Suppressor macrophage treated with lipopolysaccharide for 1 hour (primary cell): ENCODE results near the gene MSL1.
A peak's percentile ranks its signal among the peaks of the same experiment; 100 is the strongest.

Source experiments
- DNase-seq, 3 donors: peaks; one replicate each; pipeline ENCODE4 v3.0.0-alpha.2; 2020 to 2022

The MSL1 gene

GRCh38 chr17:40121181-40122135, at the start of gene MSL1:
Gene MSL1, plus strand, starts transcription at chr17:40121971. Its CDS starts 642 bp downstream, at chr17:40122613.
- DNase-seq = peak; percentile 85 to 94 (median 90)

- DNase-seq = peak in 1 of 3 donors; percentile 36
Observed at GRCh38 chr17:40072040-40072734, 49.6 kb upstream of the MSL1 start.

- no peak for DNase-seq
Observed at GRCh38 chr17:40072735-40073346, 48.9 kb upstream of the MSL1 start.

- DNase-seq = no peak
Observed at GRCh38 chr17:40073454-40074174, 48.2 kb upstream of the MSL1 start.

GRCh38 chr17:40074175-40074512, 47.6 kb upstream of the MSL1 start:
- no peak for DNase-seq

GRCh38 chr17:40074871-40075200, 46.9 kb upstream of the MSL1 start:
- no peak for DNase-seq

GRCh38 chr17:40075201-40075941, 46.4 kb upstream of the MSL1 start:
- DNase-seq = peak; percentile 73 to 81 (median 74)

GRCh38 chr17:40075942-40076498, 45.8 kb upstream of the MSL1 start:
- no peak for DNase-seq

GRCh38 chr17:40076591-40076990, 45.2 kb upstream of the MSL1 start:
- DNase-seq = no peak

- DNase-seq = no peak
Observed at GRCh38 chr17:40079545-40079944, 42.2 kb upstream of the MSL1 start.

- no peak for DNase-seq
Observed at GRCh38 chr17:40084477-40084876, 37.3 kb upstream of the MSL1 start.

- DNase-seq = peak; percentile 60 to 83 (median 60)
Observed at GRCh38 chr17:40086150-40087044, 35.4 kb upstream of the MSL1 start.

GRCh38 chr17:40087049-40087794, 34.5 kb upstream of the MSL1 start:
- DNase-seq = no peak

GRCh38 chr17:40087903-40088718, 33.7 kb upstream of the MSL1 start:
- no peak for DNase-seq

GRCh38 chr17:40089077-40089895, 32.5 kb upstream of the MSL1 start:
- no peak for DNase-seq

- DNase-seq = no peak
Observed at GRCh38 chr17:40090237-40091119, 31.3 kb upstream of the MSL1 start.
